ENCODE measurements around the gene BTF3.
A peak's percentile ranks its signal among the peaks of the same experiment; 100 is the strongest.
"Not testable (repeated sequence)": the region's sequence is repeated elsewhere in the genome, so short reads cannot be mapped to it uniquely, and the experiment has no call there.

The BTF3 gene
- 109 to 217 (median 144) reads per million in 18 experiments for total RNA-seq

DNA sequence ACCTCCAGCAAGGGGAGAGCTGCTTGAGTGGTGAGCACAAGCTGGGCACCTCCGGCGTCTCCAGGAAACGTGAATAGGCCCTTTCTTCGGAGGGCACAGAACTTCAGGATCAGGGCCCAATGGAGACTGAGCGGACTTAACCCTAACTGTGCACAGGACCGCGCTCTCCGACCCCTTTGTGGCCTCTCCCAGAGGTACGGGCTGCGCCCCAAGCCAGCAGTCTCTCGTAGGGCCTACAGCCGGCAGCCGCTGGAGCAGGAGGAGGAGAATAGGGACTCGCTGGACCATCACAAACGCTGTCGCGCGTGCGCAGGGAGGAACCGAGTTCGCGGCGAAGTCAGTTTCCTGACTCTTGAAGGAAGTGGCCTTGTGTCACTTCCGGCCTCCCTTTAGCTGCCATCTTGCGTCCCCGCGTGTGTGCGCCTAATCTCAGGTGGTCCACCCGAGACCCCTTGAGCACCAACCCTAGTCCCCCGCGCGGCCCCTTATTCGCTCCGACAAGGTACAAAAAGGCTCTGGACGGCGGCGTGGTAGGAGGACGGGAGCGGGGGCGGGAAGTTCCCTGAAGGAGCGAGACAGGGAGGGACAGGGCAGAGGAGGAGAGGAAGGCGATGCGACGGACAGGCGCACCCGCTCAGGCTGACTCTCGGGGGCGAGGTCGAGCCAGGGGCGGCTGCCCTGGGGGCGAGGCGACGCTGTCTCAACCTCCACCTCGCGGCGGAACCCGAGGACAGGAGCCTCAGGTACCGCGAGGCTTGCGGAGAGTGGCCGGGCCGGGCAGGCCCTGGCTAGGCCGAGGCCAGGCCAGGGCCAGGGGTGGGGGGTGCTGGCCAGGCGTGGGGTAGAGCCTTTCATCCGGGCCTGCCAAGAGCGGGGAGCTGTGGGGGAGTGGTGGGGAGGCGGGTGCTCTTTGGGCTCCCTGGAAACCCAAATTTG, at the start of gene BTF3:
BTF3 (plus strand) TSS at position 386 of the 936 bp plus-strand sequence; CDS start at position 612, 226 bp downstream.
- peak; percentile 95 to 97 for DNase-seq

DNA sequence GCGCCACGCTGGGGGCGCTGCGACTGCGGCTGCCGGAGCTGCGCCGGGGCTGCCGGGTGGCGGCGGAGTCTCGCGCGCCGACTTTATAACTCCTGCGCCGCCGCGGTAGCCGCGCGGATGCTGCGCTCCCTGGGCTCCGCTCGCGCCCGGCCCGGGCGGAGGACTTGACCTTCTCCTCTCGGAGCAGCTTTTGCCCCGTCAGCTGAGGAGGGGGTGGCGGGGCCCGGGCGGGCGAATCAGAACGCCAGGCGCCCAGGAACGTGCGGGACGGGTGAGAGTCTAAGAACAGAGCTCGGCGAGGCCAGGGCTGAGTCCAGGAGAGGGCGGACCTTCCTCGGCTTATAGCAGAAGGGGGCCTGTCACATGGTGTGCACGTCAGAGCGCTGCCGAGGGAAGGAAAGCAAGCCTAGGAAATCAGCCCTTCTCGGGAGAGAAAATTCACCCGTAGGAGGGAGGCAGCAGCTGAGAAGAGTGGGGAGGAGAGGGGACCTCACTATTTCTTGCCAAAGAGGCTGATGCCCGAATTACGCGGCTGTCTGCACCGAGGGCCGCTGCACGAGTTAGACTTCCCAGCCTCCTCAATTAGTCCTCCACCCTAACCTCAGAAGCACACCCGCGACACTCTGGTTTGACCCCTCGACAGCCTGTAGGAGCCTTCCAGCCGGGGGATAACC, 49.6 kb upstream of the BTF3 start, which contains the start of gene FOXD1:
FOXD1 (minus strand) TSS at position 315 of the 674 bp plus-strand sequence. CDS start 415 bp downstream, outside the sequence.
- peak; percentile 17 to 40 for DNase-seq

DNA sequence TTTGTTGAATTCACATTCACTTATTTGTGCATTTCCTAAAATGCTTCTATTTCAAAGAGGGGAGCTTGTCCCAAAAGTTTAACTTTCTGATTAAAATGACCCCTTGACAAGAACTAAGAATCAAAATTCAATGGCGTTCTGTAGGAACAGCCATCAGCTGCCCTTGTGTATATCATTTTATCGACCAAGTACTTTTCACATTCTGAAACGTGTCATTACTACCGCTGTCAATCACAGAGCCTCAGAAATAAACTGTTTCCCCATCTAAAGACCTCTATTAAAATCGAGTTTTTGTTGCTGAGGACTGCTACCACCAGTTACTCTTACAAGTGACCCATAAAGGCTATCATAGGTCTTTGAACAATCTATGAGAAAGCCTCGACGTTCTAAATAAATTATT, 48.1 kb upstream of the BTF3 start:
- no peak for DNase-seq

DNA sequence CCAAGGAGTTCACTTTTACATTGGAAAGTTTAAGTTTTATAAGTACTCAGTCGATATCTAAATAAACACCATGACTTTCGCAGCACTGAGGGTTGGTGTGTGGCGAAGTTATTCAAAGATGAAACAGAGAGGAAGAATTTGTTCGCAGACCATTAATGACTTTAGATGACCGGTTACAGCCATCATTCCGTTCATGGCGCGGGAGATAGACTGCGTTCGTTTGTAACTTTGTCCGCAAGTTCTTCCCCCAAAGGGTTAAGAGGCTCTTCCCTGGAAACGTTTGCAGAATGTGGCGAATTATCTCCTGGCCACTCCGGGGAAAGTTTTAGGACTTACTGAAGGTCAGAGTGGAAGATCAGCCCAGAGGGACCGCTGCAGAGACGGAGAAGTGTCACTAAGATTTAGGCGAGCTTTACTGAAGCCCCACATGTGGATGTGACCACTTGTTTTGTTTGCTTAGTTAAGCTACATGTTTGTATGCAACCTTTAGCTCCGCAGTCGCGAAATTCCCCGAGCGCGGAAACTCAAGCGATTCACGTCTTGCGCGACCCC, 47.5 kb upstream of the BTF3 start:
- no peak for DNase-seq

DNA sequence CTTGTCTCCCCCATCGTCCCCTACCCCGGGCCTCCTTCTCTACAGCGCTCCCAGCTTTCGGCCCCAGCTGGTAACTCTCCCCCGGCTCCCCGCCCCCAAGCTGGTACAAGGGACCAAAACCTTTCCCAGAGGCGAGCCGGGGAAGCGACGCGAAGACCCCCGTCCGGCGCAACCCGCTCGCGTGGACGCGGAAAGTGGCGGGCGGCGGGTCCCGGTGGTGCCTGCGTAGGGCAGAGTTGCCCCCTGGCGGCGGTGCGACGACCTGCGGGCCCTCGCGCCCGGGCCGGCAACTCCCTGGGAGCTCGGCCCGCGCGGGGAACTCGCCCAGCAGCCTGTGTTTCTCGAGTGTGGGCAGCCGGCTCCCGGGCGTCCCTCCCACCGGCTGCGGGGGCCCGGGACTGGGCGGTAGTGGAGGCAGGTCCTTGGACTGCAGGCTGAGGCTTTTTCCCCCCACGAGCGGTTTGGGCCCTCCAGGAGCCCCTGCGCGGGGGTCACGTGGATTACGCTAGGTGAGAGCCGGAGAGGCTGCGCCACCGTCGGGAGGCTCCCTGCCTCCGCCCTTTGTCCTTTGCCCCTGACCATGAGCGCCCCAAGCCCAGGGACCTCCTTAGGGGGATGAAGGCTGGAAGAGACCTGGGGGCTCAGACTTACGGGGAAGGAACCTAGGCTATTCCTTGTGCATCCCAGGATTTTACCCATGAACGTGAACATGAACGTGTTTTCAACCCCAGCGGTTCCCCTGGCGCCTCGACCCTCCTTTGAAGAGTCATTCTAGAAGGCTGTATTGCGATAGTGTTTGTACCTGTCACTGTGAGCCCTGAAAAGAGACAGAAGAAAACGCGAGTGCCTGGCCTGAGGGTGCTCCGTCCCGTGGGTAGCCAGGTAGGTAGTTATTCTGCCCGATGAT, 46.8 kb upstream of the BTF3 start:
- peak; percentile 22 to 45 for DNase-seq

DNA sequence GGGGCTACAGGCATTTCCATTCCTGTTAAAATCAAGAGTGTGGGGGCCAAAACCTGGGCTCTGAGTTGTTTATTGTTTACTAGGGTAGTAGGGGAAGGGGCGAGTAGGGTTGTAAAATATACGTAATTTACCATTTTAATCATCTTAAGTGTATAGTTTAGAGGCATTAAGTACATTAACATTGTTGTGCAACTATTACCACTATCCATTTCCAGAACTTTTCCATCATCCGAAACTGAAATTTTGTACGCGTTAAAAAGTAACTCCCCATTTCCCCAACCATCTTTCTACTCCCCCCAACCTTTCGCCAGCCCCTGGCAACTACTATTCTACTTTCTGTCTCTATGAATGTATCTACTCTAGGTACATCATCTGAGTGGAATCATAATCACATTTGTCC, 46.0 kb upstream of the BTF3 start:
- DNase-seq, result no peak

DNA sequence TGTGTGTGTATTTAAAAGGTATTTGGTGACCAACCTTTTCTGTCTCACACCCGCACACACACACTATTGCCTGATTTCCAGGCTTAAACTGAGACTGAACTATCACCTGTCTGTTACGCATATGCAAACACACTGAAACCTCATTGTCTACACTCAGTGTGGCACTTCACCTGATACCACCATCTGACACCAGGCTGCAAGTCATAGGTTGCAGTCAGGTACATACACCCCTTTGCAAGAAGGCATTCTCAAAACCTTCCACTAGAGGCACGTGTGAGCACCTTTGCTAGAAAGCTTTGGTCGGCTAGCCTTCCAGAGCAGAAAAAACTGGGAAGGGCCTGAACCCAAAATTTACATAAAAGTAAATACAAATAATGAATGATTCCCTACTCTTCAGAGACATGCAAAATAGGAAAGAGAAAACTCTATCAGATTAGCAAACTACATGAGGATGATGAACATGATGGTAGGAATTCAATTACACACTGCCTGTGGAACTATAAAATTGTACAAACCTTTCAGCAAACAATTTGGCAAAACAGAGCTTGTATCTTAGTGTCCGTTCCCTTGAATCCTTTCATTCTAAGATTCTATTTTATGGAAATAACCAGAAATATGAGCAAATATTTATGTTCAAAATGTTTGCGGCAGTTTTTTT, 43.7 kb upstream of the BTF3 start:
- DNase-seq, result peak; percentile 23 to 36

DNA sequence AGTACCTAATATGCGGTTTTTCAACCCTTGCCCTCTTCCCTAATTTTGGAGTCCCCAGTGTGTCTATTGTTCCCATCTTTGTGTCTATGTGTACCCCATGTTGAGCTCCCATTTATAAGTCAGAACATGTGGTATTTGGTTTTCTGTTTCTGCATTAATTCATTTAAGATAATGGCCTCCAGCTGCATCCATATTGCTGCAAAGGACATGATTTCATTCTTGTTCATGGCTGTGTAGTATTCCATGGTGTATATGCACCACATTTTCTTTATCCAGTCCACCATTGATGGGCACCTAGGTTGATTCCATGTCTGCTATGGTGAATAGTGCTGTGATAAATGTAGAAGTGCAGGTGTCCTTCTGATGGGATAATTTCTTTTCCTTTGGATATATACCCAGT, 41.8 kb upstream of the BTF3 start:
- DNase-seq, result not testable (repeated sequence)

DNA sequence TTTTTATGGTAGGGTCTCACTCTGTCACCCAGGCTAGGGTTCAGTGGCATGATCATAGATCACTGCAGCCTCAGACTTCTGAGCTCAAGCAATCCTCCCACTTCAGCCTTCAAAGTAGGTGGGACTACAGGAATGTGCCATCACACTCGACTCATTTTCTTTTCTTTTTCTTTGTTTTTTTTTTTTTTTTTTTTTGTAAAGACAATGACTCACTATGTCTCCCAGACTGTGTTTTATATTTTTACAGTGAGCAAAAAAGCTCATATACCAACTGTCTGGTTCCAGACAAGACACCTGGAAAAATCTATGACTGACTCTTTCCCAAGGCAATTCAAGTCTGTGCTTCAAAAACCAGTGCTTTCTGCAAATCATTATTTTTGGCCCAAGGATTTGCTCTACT, 38.9 kb upstream of the BTF3 start:
- no peak for DNase-seq

DNA sequence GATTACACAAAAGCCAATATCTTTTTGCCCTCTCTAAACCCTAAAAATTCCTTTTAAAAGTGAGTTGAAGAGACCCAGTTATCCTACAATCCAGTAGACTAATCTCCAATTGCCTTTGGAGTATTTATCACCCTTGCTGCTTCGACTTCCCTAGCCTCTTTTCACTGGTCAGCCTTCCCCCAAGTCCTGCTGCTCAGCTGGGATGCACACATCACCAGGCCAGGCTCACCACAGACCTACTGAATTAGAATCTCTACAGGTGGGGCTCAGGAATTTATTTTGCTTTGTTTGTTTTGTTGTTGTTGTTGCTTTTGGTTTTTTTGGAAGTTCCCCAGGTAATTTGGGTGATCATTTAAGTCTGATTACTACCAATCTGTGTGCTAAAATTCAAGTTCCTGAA, 38.1 kb upstream of the BTF3 start:
- no peak for DNase-seq

DNA sequence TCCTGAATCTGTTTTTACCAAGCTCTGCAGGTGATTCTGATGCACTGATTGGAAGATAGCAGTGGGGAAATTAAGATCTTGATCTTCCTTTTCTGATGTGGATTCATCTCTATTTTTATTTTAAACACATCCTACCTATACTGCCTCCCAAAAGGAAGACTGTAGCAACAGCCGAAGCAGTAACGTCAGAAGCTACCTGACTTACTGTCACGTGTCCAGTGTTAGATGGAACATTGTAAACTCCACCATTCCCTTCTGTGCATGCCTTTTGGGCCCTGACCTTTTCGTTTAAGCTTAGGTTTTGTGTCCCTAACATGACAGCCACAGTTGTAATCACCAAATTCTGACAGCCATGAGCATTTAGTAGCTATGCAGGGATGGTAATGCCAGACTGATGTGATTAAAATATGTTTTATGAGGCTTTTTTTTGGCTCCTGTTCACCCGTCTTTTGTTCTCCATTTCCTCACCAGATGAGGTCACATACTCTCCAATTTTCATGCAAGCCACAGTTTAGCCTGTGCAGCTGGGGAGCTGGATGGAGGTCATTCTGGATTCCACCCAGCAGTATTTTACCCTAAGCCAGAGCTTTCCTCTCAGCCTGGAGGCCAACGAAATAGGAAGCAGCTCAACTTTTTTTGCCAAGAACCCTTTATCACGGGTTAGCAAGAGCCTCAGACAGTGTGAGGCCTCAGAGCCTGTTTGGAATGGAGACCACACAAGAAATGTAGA, 34.1 kb upstream of the BTF3 start:
- DNase-seq, result no peak

DNA sequence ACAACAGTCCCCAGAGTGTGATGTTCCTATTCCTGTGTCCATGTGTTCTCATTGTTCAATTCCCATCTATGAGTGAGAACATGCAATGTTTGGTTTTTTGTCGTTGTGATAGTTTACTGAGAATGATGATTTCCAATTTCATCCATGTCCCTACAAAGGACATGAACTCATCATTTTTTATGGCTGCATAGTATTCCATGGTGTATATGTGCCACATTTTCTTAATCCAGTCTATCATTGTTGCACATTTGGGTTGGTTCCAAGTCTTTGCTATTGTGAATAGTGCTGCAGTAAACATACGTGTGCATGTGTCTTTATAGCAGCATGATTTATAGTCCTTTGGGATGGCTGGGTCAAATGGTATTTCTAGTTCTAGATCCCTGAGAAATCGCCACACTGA, 29.6 kb upstream of the BTF3 start:
- DNase-seq, result not testable (repeated sequence)

DNA sequence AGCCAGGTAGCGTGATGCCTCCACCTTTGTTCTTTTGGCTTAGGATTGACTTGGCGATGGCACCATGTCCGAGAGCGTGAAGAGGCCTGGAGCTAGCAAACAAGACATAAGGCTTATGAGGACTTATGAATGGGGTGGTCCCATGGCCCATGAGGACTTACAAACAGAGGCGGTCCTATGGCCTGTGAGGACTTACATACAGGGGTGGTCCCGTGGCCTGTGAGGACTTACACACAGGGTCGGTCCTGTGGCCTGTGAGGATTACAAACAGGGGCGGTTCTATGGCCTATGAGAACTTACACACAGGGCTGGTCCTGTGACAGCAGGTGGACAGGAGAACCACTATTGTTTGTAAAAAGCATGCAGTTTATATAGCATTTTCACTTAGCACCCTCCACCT, 28.4 kb upstream of the BTF3 start:
- no peak for DNase-seq

DNA sequence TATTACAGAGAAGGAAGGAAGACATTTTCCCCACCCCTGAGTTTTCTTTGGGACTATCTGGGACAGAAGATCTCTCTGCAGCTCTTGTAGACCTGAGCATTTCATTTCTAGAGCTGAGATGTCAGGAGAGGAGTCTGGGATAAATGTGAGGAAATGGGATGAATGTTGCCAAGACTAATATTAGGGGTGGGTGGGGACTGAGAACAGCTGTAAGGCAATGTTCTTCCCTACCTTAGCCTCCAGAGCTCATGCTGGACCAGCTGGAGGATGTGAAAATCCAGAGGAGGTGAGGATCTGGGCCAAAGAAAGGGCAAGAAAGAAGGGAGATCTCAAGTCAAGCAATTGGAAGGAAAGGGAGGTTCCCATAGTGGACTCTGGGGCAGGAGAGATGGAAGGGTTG, 26.6 kb upstream of the BTF3 start:
- no peak for DNase-seq

DNA sequence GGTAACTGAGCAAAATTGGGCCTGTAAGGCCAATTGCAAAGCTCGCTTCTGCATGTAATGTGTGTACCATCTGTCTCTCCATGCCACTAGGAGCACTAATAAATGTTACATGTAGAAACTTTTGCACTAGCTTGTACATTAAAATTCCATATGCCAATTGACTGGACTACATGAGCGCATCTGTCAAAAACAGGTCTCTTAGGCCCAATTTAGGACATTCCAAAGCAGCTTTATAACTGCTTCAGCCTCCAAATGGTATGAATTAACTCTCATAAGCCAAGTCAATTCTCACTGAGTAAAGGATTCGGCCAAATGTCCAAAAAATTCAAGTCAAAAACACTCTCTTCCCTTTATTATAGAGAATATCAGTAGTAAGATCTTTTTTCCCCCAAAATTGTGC, 26.1 kb upstream of the BTF3 start:
- no peak for DNase-seq

DNA sequence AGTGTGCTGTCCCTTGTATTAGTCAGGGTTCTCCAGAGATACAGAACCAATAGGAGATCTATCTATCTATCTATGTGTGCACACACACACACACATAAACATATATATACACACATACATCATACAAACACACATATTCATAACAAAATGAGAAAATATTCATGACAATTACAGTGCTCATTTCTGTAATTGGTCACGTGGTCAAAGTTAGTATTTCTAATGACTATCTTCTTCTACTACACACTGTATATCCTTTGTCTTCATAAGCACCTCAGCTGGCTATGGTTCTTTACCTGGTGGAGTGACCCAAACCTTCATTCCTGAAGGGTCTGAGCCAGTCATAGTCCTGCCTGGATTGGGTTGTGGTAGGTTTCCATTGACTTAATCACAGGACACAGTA, 17.7 kb upstream of the BTF3 start:
- DNase-seq, result no peak

DNA sequence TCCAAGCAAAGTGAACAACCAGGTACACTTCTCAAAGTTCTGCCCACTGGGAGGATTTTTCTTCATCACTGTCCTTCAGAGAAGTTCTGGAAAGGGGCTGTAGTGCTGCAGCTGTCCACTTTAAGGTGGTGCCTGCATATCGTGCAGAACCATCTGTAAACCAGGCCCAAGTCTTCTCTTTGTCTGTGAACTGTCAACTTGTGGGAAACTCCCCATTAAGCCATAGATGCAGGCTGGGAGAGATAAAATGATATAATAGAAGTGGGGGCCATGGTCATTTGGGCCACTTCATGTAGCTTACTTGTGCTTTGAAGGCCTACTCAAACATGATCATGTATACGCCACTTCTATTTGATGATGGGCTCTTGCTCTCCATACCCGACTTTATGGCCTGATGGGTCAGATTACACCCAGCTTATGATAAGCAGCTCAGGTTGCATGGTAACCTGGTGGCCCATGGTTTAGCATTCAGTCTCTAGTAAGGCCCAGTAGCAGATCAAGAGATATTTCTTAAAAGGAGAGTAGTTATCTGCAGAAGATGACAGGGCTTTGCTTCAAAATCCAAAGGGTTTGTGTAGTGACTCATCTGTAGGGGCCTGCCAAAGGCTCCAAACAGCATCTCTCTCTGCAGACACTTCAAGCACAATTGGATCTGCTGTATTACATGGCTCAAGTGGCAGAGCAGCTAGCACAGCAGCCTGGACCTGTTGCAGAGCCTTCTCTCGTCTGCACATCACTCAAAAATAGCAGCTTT, 15.7 kb upstream of the BTF3 start:
- DNase-seq, result no peak

DNA sequence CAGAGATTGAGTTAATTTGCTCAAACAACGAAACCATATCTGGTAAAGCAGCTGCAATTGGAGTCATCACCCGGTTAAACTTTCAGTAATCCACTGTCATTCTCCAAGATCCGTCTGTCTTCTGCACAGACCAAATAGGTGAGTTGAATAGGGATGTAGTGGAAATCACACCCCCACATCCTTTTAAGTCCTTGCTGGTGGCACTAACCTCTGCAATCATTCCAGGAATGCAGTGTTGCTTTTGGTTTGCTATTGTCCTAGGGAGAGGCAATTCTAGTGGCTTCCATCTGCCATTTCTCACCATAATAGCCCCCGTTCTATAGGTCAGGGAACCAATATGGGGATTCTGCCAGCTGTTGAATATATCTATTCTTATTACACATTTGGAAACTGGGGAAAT, 14.6 kb upstream of the BTF3 start:
- DNase-seq, result no peak

DNA sequence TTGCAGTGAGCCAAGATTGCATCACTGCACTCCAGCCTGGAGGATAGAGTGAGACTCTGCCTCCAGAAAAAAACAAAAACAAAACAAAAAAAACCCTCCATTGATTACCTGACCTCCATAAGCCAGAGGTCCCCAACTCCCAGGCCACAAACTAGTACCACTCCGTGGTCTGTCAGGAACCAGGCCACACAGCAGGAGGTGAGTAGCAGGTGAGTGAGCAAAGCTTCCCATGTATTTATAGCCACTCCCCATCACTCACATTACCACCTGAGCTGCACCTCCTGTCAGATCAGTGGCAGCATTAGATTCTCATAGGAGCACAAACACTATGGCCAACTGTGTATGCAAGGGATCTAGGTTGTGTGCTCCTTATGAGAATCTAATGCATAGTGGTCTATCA, 13.7 kb upstream of the BTF3 start:
- no peak for DNase-seq

DNA sequence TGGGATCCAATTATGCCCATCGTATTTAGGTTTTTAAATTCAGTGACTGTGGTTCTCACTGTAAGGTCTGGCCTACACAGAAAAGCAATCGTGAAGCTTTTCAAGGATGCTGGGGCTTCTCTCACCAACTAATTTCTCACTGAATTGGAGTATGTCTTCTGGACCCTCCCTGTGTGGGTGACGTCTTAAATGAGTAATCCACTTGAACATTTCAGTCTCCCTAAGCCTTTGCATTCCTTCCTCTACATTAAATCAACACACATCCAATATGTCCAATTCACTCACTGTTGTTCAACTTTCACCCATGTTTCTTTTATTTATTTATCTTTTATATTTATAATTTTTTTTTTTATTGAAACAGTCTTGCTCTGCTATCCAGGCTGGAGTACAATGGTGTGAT, 12.5 kb upstream of the BTF3 start:
- DNase-seq, result no peak

All from inflammatory macrophage (primary cell).